ENCODE results near the gene ZSWIM1. TPM values are rescaled to one million over a fixed set of nuclear protein-coding genes. Genes with fewer than 3 reads are reported as not detected.
A peak's percentile ranks its signal among the peaks of the same experiment; 100 is the strongest.

ZSWIM1 gene
- total RNA-seq, 1 experiment from 2014 or later, result 13.0 TPM

DNA sequence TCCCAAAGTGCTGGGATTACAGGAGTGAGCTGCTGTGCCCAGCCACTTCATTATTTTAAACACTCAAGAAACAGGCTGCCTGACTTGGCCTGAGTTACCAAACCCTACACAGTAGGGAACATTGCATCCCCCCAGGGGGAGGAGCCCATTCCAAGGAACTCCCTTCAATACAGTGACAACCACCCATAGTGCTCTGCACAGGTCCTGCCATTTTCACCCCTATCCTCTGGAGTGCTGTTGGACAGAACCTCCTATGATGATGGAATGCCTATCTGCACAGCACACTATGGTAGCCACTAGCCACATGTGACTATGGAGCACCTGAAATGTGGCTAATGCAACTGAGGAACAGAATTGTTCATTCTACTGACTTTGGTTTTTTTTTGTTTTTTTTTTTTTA, 35.6 kb upstream of the ZSWIM1 start:
- DNase-seq (ENCODE audit: low read depth, low spot score) (no peak), ATAC-seq (peak; percentile 34; the same call in 1 of the 2 replicates)
- Histone ChIP-seq H3K4me3 (replicated peaks in 1 of 2; ENCODE audit: low read depth in 1 of 2, low read length in 2 of 2) (no peak overlapping the region), H3K9me2 (ENCODE audit: insufficient read depth) (no peaks in the 10 kb centered on the region), H3K9ac (ENCODE audit: low read length) (no peak overlapping the region), H4K20me1 (ENCODE audit: insufficient read depth) (no peaks in the 10 kb centered on the region), H2AFZ (ENCODE audit: low read depth, low read length, poor library complexity, severe bottlenecking) (no peak overlapping the region), H3K79me2 (ENCODE audit: insufficient read depth, low read length) (no peaks in the 10 kb centered on the region), H3K4me2 (ENCODE audit: low read length) (no peak overlapping the region), H3K9me3 (ENCODE audit: control insufficient read depth in 1 of 2, insufficient read depth in 1 of 2, low read depth in 1 of 2, low read length in 2 of 2) (no peaks in the 10 kb centered on the region), H3K27me3 (ENCODE audit: insufficient read depth, low read length) (no peaks in the 10 kb centered on the region), H3K4me1 (ENCODE audit: control insufficient read depth in 1 of 2, insufficient read depth in 2 of 2, low read length in 2 of 2) (no peaks in the 10 kb centered on the region), H3K36me3 (ENCODE audit: control insufficient read depth in 1 of 2, insufficient read depth in 2 of 2, low read length in 2 of 2) (peaks cover 0 to 2% of the 10 kb centered on the region in 2 experiments; a peak in 2 of 4 replicates), H3K27ac (ENCODE audit: low read depth, low read length) (no peak overlapping the region)
- BruUV-seq (replicated peaks), result no TSS peak
- ChIA-PET RAD21 (ENCODE audit: low non-redundant PET in 1 of 2, low total read pairs in 2 of 2, uncharacterized antibody in 2 of 2, unreplicated experiment in 2 of 2) (no interaction called here), POLR2A (no interaction called here), CTCF (no interaction called here)
- intact Hi-C loops (cut with micrococcal nuclease), result no loop called here
- TF ChIP-seq EGR1 (IDR thresholded peaks at IDR 0.05; ENCODE audit: low read depth) (no peak), POLR2AphosphoS5 (IDR thresholded peaks at IDR 0.05; ENCODE audit: low read depth, low read length) (no peak), ZFX (IDR thresholded peaks at IDR 0.05) (no peak)

DNA sequence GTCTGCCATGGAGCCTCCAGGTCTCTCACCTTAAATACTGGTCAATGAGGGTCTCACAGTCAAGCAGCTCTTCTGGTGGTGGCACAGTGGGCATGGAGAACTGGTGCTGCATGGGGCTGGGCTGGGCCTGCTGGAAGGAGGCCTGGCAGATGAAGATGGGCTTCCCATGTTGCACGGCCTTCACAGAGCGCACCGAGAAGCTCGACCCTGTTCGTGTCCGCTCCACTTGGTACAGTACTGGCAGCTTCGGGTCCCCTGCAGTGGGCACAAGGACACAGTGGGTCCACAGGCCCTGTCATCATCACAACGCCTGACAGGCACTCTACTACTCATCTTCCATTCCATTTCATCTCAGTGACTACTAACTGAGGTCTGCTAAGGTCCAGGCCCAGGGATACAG, 32.6 kb upstream of the ZSWIM1 start:
- ChIA-PET CTCF (no interaction called here), RAD21 (ENCODE audit: low non-redundant PET in 1 of 2, low total read pairs in 2 of 2, uncharacterized antibody in 2 of 2, unreplicated experiment in 2 of 2) (no interaction called here), POLR2A (no interaction called here)
- Histone ChIP-seq H3K4me2 (ENCODE audit: low read length) (no peak overlapping the region), H3K27ac (ENCODE audit: low read depth, low read length) (no peak overlapping the region), H3K4me3 (replicated peaks in 1 of 2; ENCODE audit: low read depth in 1 of 2, low read length in 2 of 2) (no peak overlapping the region), H3K9me2 (ENCODE audit: insufficient read depth) (no peaks in the 10 kb centered on the region), H3K79me2 (ENCODE audit: insufficient read depth, low read length) (no peaks in the 10 kb centered on the region), H3K27me3 (ENCODE audit: insufficient read depth, low read length) (no peaks in the 10 kb centered on the region), H2AFZ (ENCODE audit: low read depth, low read length, poor library complexity, severe bottlenecking) (no peak overlapping the region), H3K4me1 (ENCODE audit: control insufficient read depth in 1 of 2, insufficient read depth in 2 of 2, low read length in 2 of 2) (no peaks in the 10 kb centered on the region), H4K20me1 (ENCODE audit: insufficient read depth) (no peaks in the 10 kb centered on the region), H3K9me3 (ENCODE audit: control insufficient read depth in 1 of 2, insufficient read depth in 1 of 2, low read depth in 1 of 2, low read length in 2 of 2) (no peaks in the 10 kb centered on the region), H3K9ac (ENCODE audit: low read length) (no peak overlapping the region), H3K36me3 (ENCODE audit: control insufficient read depth in 1 of 2, insufficient read depth in 2 of 2, low read length in 2 of 2) (peaks cover 0 to 2% of the 10 kb centered on the region in 2 experiments; a peak in 2 of 4 replicates)
- TF ChIP-seq, protein P1, sequence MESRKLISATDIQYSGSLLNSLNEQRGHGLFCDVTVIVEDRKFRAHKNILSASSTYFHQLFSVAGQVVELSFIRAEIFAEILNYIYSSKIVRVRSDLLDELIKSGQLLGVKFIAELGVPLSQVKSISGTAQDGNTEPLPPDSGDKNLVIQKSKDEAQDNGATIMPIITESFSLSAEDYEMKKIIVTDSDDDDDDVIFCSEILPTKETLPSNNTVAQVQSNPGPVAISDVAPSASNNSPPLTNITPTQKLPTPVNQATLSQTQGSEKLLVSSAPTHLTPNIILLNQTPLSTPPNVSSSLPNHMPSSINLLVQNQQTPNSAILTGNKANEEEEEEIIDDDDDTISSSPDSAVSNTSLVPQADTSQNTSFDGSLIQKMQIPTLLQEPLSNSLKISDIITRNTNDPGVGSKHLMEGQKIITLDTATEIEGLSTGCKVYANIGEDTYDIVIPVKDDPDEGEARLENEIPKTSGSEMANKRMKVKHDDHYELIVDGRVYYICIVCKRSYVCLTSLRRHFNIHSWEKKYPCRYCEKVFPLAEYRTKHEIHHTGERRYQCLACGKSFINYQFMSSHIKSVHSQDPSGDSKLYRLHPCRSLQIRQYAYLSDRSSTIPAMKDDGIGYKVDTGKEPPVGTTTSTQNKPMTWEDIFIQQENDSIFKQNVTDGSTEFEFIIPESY (IDR thresholded peaks at IDR 0.05; ENCODE audit: extremely low read depth, insufficient replicate concordance, low read length), result no peak
- no peak for TF ChIP-seq CBX3 (IDR thresholded peaks at IDR 0.05; ENCODE audit: low read depth)
- TF ChIP-seq CEBPB (IDR thresholded peaks at IDR 0.05; ENCODE audit: low read depth), result no peak
- no peak for TF ChIP-seq ZFX (IDR thresholded peaks at IDR 0.05)
- TF ChIP-seq, protein P2, sequence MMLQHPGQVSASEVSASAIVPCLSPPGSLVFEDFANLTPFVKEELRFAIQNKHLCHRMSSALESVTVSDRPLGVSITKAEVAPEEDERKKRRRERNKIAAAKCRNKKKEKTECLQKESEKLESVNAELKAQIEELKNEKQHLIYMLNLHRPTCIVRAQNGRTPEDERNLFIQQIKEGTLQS (IDR thresholded peaks at IDR 0.05), result no peak
- DNase-seq (ENCODE audit: low read depth, low spot score) (no peak), ATAC-seq (no peak)
- BruUV-seq (replicated peaks), result no TSS peak
- intact Hi-C loops (cut with micrococcal nuclease), result no loop called here

Data from HCT116 (cell line).